Natural killer cell (primary cell): ENCODE results near the gene CLCN2. TPM values are rescaled to one million over a fixed set of nuclear protein-coding genes. Genes with fewer than 3 reads are reported as not detected.
"Not testable (repeated sequence)": the region's sequence is repeated elsewhere in the genome, so short reads cannot be mapped to it uniquely, and the experiment has no call there.

ENCODE experiments used
- ATAC-seq, 3 donors: fragments of 150-1000 bp in 2 of 3; fragments of 200-7000 bp in 1 of 3; cut with Tn5 transposase; 1 replicate in 1 of 3; 2 replicates in 2 of 3; pipeline ENCODE4 v1.10.0; 2021; ENCODE audit warnings: mild to moderate bottlenecking in 2 of 3, moderate library complexity in 2 of 3
- DNase-seq, 2 donors: peaks; one replicate each; pipeline versions ENCODE4 v3.0.0 to v3.0.0-alpha.2; 2013 to 2021; ENCODE audit warnings: mixed read lengths in 1 of 2
- H3K27ac ChIP-seq: one replicate; pipeline ENCODE4 v1.5.1; 2013; ENCODE audit warnings: mild to moderate bottlenecking, low read length
- H3K27me3 ChIP-seq: one replicate; pipeline ENCODE4 v1.6.1; 2013; ENCODE audit warnings: low read length; ENCODE audit not compliant: control insufficient read depth, insufficient read depth
- H3K36me3 ChIP-seq: one replicate; pipeline ENCODE4 v1.6.1; 2013; ENCODE audit warnings: low read length; ENCODE audit not compliant: control insufficient read depth, insufficient read depth
- H3K4me1 ChIP-seq: one replicate; pipeline ENCODE4 v1.6.1; 2013; ENCODE audit warnings: low read length; ENCODE audit not compliant: control insufficient read depth, insufficient read depth
- H3K4me3 ChIP-seq: one replicate; pipeline ENCODE4 v1.5.1; 2013; ENCODE audit warnings: low read length
- H3K9me3 ChIP-seq: one replicate; pipeline ENCODE4 v1.6.1; 2013; ENCODE audit warnings: low read length; ENCODE audit not compliant: control insufficient read depth, insufficient read depth
- H3K27ac Mint-ChIP-seq, 2 donors: one replicate each; pipeline ENCODE4 v1.8.0; 2022; ENCODE audit warnings: mild to moderate bottlenecking in 2 of 2, mixed read lengths in 2 of 2, moderate library complexity in 1 of 2
- H3K27me3 Mint-ChIP-seq, 2 donors: one replicate each; pipeline ENCODE4 v1.8.0; 2022; ENCODE audit warnings: low read depth in 2 of 2, mixed read lengths in 2 of 2
- H3K36me3 Mint-ChIP-seq: one replicate; pipeline ENCODE4 v1.8.0; 2022; ENCODE audit warnings: mixed read lengths
- H3K4me1 Mint-ChIP-seq, 2 donors: one replicate each; pipeline ENCODE4 v1.8.0; 2022; ENCODE audit warnings: mixed read lengths in 2 of 2
- H3K4me3 Mint-ChIP-seq: one replicate; pipeline ENCODE4 v1.8.0; 2022; ENCODE audit warnings: mild to moderate bottlenecking, moderate library complexity, mixed read lengths
- H3K9me3 Mint-ChIP-seq, 2 donors: one replicate each; pipeline ENCODE4 v1.8.0; 2022; ENCODE audit warnings: mixed read lengths in 2 of 2
- WGBS: methylation state at CpG from one replicate; pipeline ENCODE4 v1.1.7; 2013; ENCODE audit warnings: missing lambda C conversion rate; ENCODE audit not compliant: insufficient coverage; 5-methylcytosine and 5-hydroxymethylcytosine counted together
- intact Hi-C: fragments of 100-400 bp; cut with micrococcal nuclease; formaldehyde crosslinking; loops from one replicate; pipeline ENCODE4 v1.14.2; 2022
- total RNA-seq, 4 donors: library from RNA; stranded (reverse); fragments of 120-200 nt in 1 of 4; gene quantifications; one replicate each; pipeline versions ENCODE4 v1.2.3 to v1.2.4, GENCODE V29; 2013 to 2022
- TF ChIP-seq, protein P1 (sequence below): fragments of 200-600 bp; IDR thresholded peaks from one replicate; pipeline ENCODE4 v1.8.0; 2022; ENCODE audit warnings: antibody characterized with exemption

CLCN2 gene
- total RNA-seq, 3 donors from 2014 or later (not counting 1 experiment from before 2014, with no cell fraction given): 7.8 to 8.2 (median 8.1) TPM

DNA sequence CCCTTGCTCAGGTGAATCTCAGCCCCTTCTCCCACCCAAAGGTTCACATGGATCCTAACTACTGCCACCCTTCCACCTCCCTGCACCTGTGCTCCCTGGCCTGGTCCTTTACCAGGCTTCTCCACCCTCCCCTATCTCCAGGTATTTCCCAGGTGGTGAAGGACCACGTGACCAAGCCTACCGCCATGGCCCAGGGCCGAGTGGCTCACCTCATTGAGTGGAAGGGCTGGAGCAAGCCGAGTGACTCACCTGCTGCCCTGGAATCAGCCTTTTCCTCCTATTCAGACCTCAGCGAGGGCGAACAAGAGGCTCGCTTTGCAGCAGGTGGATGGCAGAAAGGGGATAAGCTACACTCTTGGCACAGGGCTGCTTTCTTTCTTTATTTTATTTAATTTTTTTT, 19.5 kb downstream of the CLCN2 start:
- ATAC-seq: no peak
- Mint-ChIP-seq H3K4me1 (peaks cover 10 to 23% of the 10 kb centered on the region in 2 donors), H3K4me3 (no peak overlapping the region), H3K27me3 (peaks cover 0 to 7% of the 10 kb centered on the region in 2 donors), H3K9me3 (no peaks in the 10 kb centered on the region), H3K27ac (no peak overlapping the region), H3K36me3 (no peaks in the 10 kb centered on the region)
- no peak overlapping the region for H3K4me3 ChIP-seq
- peaks cover 8% of the 10 kb centered on the region for H3K4me1 ChIP-seq
- TF ChIP-seq, protein P1, sequence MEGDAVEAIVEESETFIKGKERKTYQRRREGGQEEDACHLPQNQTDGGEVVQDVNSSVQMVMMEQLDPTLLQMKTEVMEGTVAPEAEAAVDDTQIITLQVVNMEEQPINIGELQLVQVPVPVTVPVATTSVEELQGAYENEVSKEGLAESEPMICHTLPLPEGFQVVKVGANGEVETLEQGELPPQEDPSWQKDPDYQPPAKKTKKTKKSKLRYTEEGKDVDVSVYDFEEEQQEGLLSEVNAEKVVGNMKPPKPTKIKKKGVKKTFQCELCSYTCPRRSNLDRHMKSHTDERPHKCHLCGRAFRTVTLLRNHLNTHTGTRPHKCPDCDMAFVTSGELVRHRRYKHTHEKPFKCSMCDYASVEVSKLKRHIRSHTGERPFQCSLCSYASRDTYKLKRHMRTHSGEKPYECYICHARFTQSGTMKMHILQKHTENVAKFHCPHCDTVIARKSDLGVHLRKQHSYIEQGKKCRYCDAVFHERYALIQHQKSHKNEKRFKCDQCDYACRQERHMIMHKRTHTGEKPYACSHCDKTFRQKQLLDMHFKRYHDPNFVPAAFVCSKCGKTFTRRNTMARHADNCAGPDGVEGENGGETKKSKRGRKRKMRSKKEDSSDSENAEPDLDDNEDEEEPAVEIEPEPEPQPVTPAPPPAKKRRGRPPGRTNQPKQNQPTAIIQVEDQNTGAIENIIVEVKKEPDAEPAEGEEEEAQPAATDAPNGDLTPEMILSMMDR: no peak
- no peaks in the 10 kb centered on the region for H3K9me3 ChIP-seq
- no peak for DNase-seq
- H3K27ac ChIP-seq: no peak overlapping the region
- intact Hi-C loops: no loop called here
- no peaks in the 10 kb centered on the region for H3K27me3 ChIP-seq
- 95% methylated on average over 7 of the region's 7 CpGs for WGBS
- H3K36me3 ChIP-seq: peaks cover 5% of the 10 kb centered on the region

DNA sequence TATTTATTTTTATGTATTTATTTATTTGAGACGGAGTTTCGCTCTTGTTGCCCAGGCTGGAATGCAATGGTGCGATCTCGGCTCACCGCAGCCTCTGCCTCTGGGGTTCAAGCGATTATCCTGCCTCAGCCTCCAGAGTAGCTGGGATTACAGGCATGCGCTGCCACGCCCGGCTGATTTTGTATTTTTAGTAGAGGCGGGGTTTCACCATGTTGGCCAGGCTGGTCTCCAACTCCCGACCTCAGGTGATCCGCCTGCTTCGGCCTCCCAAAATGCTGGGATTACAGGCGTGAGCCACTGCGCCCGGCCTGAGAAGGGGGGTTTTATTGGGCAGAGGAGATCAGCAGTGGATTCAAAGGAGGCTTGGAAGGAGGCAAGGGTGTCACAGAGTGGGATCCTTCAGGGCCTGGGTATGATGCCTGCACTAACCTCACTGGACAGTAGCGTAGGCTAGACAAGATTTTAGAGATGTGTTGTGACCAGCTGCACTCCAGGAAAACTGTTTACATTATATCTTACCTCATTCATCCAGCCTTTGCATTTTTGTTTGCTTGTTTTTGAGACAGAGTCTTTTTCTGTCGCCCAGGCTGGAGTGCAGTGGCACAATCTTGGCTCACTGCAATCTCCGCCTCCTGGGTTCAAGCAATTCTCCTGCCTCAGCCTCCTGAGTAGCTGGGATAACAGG, 21.8 kb downstream of the CLCN2 start:
- intact Hi-C loops, H3K27me3 ChIP-seq, H3K27me3 Mint-ChIP-seq: not testable (repeated sequence)

DNA sequence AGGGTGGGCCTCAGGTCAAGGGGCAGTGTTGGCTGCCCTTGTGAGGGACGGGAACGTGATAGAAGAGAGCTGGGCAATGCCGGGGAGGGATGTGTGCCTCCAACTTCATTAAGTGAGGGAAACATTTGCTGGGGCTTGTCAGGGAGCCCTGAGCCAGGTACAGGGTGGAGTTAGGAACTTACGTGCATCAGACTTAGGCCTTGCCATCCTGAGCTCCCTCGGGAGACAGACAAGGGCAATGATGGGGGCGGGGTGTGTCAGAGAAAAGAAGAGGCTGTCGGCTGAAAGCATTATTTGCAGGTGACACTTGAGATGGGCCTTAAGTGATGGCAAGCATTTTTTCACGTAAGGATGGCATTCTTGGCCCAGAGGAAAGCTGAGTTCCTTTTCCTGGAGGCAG, 22.4 kb downstream of the CLCN2 start:
- peaks cover 23% of the 10 kb centered on the region for H3K4me1 ChIP-seq
- no peaks in the 10 kb centered on the region for H3K9me3 ChIP-seq
- peaks cover 0 to 7% of the 10 kb centered on the region in 2 donors for H3K27me3 Mint-ChIP-seq
- no peak overlapping the region for H3K27ac Mint-ChIP-seq
- no peak overlapping the region for H3K27ac ChIP-seq
- H3K9me3 Mint-ChIP-seq: no peaks in the 10 kb centered on the region
- no peak overlapping the region for H3K4me3 ChIP-seq
- peaks cover 18% of the 10 kb centered on the region for H3K36me3 ChIP-seq
- no peak overlapping the region for H3K4me3 Mint-ChIP-seq
- WGBS: 91% methylated on average over 8 of the region's 8 CpGs
- peaks cover 17 to 41% of the 10 kb centered on the region in 2 donors for H3K4me1 Mint-ChIP-seq
- no peaks in the 10 kb centered on the region for H3K27me3 ChIP-seq
- intact Hi-C loops: no loop called here
- no peaks in the 10 kb centered on the region for H3K36me3 Mint-ChIP-seq
- DNase-seq (no peak), ATAC-seq (no peak)
- TF ChIP-seq, protein P1: no peak

More for the DNA sequence above, 21.8 kb downstream of the CLCN2 start:
- not testable (repeated sequence) for DNase-seq, H3K9me3 ChIP-seq, H3K9me3 Mint-ChIP-seq, ATAC-seq, H3K4me3 ChIP-seq, H3K27ac ChIP-seq, H3K27ac Mint-ChIP-seq, H3K4me3 Mint-ChIP-seq, H3K36me3 Mint-ChIP-seq
- H3K4me1 Mint-ChIP-seq: peaks cover 17 to 36% of the 10 kb centered on the region in 2 donors
- 97% methylated on average over 19 of the region's 19 CpGs for WGBS
- H3K36me3 ChIP-seq: peaks cover 12% of the 10 kb centered on the region
- peaks cover 23% of the 10 kb centered on the region for H3K4me1 ChIP-seq

DNA sequence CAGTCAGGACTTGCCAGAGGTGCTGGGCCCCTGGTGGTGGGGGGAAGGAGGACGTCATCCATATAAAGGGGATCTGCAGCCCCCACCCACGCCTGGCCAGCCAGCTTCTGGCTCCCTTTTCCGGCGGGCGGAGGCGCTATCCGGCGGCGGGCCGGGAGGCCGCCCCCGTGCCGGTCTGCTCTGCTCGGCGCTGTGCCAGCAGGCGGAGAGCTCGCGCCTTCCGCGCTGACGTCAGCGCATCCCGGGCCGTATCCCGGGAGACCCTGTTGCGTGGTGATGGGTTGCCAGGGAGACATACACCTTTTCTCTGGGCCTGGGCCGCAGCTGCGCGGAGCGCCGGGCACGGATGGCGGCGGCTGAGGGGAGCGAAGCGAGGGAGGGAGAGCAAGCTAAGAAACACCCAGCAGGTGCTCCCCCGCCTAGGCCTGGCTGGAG, 22.9 kb downstream of the CLCN2 start:
- H3K27me3 Mint-ChIP-seq: peaks cover 0 to 7% of the 10 kb centered on the region in 2 donors
- H3K27ac Mint-ChIP-seq: no peak overlapping the region
- DNase-seq: peak in 1 of 2 donors; percentile 54
- H3K36me3 Mint-ChIP-seq: no peaks in the 10 kb centered on the region
- TF ChIP-seq, protein P1: no peak
- H3K4me1 Mint-ChIP-seq: peaks cover 17 to 45% of the 10 kb centered on the region in 2 donors
- intact Hi-C loops: no loop called here
- H3K27me3 ChIP-seq: no peaks in the 10 kb centered on the region
- WGBS: 64% methylated on average over 37 of the region's 37 CpGs
- H3K9me3 Mint-ChIP-seq: no peaks in the 10 kb centered on the region
- H3K27ac ChIP-seq: no peak overlapping the region
- ATAC-seq: no peak
- peaks cover 23% of the 10 kb centered on the region for H3K4me1 ChIP-seq
- H3K4me3 Mint-ChIP-seq: no peak overlapping the region
- H3K9me3 ChIP-seq: no peaks in the 10 kb centered on the region
- no peak overlapping the region for H3K4me3 ChIP-seq
- peaks cover 18% of the 10 kb centered on the region for H3K36me3 ChIP-seq
